HG02623 (cell line): ENCODE measurements around the gene PPP4R3A.
"Not testable (repeated sequence)": the region's sequence is repeated elsewhere in the genome, so short reads cannot be mapped to it uniquely, and the experiment has no call there.

Experiments used
- ATAC-seq: cut with Tn5 transposase; IDR thresholded peaks from one replicate; pipeline ENCODE4 v1.9.1; 2021; ENCODE audit warnings: moderate library complexity; ENCODE audit not compliant: unreplicated experiment

Gene PPP4R3A

DNA sequence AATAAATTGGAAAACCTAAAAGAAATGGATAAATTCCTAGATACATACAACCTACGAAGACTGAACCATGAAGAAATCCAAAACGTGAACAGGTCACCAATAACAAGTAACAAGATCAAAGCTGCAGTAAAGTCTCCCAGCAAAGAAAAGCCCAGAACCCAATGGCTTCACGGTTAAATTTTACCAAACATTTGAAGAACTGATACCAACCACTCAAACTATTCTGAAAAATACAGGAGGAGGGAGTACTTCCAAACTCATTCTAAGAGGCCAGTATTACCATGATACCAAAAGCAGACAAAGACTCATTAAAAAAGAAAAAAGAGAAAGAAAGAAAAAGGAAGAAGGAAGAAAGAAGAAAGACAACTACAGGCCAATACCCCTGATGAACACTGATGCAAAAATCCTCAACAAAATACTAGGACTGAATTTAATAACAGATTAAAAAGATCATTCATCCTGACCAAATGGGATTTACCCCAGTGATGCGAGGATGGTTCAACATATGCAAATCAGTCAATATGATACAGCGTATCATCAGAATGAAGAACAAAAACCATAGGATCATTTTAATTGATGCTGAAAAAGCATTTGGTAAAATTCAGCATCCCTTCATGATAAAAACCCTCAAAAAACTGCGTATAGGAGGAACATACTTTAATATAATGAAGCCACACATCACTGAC lies 65.6 kb downstream of the PPP4R3A start:
- ATAC-seq: no peak

DNA sequence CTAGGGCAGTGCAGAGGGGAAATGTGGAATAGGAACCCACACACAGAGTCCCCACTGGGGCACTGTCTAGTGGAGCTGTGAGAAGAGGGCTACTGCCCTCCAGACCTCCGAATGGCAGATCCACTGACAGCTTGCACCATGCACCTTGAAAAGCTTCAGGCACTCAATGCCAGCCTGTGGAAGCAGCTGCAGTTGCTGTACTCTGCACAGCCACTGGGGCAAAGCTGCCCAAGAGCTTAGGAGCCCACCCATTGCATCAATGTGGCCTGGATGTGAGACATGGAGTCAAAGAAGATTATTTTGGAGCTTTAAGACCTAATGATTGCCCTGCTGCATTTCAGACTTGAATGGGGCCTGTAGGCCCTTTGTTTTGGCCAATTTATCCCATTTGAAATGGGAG lies 70.8 kb downstream of the PPP4R3A start:
- ATAC-seq: no peak

DNA sequence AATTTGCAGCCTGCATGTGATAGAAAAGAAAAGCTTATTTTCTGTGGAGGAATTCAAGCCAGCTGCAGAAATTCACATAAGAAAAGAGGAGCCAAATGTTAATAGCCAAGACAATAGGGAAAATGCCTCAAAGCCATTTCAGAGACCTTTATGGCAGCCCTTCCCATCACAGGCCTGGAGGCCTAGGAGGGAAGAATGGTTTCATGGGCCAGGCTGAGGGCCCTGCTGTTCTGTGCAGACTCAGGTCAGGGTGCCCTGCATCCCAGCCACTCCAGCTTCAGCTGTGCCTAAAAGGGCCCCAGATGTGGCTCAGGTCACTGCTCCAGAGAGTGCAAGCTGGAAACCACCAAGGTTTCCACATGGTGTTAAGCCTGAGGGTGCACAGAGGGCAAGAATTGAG lies 71.3 kb downstream of the PPP4R3A start:
- ATAC-seq: no peak

- ATAC-seq: not testable (repeated sequence)
Observed at GRCh38 chr14:91436266-91436665, 73.8 kb downstream of the PPP4R3A start.

DNA sequence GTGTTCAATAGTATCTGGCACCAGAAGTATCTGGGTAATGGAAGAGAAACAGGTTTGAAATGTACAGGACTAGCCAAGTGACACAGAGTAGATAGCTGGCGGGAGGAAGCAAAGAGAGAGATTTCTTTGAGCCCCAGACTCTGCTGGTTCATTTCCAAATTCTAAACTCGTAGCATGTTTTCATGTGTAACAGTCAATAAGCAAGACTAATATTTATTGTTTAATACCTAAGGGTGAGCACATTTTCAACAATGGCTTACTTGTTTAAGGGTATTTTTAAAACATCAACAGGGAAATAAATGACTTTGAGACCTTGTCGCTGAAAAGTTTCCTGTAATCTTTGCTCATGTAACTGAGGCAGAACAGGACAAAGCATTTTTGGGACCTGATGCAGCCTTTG lies 80.7 kb downstream of the PPP4R3A start:
- no peak for ATAC-seq

DNA sequence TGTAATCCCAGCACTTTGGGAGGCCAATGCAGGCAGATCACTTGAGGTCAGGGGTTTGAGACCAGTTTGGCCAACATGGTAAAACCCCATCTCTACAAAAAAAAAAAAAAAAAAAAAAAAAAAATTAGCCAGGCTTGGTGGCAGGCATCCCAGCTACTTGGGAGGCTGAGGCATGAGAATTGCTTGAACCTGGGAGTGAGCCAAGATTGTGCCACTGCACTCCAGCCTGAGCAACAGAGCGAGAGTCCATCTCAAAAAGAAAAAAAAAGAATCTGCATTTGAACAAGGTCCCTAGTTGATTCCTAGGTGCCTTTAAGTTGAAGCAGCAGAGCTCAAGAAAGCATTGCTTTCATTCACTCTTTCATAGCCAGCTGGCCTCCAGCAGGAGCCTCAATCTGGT lies 81.2 kb downstream of the PPP4R3A start:
- ATAC-seq: not testable (repeated sequence)

DNA sequence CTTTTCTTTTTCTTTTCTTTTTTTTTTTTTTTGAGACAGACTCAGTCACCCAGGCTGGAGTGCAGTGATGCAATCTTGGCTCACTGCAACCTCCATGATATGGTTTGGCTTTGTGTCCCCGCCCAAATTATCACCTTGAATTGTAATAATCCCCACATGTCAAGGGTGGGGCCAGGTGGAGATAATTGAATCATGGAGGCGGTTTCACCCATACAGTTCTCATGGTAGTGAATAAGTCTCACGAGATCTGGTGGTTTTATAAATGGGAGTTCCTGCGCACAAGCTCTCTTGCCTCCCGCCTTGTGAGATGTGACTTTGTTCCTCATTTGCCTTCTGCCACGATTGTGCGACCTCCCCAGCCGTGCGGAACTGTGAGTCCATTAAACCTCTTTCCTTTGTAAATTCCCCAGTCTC lies 84.6 kb downstream of the PPP4R3A start:
- not testable (repeated sequence) for ATAC-seq

DNA sequence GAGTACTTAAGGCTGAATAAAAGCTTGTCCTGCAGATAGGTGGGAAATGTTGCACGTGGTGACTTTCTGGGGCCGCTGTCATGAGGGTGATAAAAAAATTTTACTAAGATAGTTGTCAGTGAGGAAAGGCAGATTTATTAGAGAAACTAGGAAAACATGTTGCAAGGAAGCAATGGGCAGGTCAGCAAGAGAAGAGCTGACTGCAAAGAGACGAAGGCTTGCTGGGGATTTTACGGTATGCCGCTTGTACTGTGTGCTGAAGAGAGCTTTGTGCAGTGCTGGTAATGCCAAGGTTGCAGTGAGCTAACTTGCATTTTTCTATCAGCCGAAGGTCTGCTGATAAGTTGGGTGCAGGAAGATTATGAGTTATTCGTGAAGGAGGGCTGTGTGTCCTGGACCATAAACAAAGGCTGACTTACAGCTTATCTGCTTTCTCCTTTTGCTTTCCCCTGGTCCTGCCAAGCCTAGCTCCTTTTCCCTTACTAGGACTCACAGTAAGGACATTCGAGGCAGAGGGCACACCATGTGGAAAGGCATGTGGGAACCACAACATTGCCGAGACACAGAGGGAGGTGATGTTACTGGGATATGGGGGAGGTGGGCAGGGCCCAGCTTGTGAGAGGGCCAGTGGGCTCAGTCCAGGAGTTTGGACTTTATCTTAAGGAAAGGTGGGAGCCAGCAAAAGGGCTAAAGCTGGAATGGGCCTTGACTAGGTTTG lies 85.1 kb downstream of the PPP4R3A start:
- no peak for ATAC-seq

GRCh38 chr14:91420686-91421085 lies 89.4 kb downstream of the PPP4R3A start:
- no peak for ATAC-seq

GRCh38 chr14:91419451-91419850 lies 90.7 kb downstream of the PPP4R3A start:
- ATAC-seq: no peak

DNA sequence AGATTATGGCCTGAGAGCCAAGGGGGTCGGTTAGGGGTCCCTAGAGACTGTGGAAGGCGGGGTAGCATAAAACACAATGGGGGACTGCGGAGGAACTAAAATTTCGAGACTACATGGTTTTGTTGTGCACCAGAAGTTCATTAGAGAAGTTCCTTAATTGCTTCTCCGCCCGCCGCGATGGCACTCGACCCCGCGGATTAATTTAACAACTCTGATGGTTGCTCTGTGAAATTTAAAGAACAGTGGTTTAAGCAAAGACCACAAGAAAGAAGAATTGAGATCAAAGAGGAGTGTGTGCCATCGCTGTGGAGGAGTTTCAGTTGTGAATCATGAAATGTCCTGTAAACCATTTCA lies 91.1 kb downstream of the PPP4R3A start:
- no peak for ATAC-seq

DNA sequence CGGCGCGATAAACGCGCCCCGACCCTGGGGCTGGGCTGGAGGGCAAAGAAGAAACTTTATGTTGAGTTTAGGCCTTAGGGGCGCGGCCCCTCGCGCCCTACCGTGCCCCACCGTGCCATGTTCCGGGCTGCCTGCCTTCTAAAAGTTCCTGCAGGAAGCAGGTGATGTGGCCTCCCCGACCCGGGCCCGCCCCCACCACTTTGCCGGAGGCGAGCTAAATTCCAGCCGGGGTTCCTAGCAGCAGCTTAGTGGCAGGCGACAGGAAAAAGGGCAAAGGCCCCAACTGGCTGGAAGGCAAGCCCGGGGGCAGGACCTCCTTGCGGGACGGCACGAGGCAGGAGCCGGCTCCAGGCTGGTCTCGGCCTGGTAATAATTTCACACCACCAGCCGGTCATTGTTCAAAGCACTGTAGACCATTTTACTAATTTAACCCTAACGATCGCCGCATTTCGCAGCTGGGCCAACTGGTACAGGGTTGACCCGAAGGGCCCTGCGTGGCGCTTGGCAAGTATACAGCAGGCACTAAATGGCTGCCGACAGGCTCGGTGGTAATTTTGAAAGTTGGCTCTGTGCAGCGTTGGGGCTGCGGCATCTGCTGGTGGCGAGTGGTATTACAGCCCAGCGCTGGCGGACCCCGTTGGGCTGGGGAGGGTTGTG lies 91.6 kb downstream of the PPP4R3A start:
- ATAC-seq: no peak

- peak; percentile 29 for ATAC-seq
Observed at GRCh38 chr14:91417983-91418386, 92.1 kb downstream of the PPP4R3A start.

- peak; percentile 48 for ATAC-seq
Observed at GRCh38 chr14:91417120-91417982, 92.8 kb downstream of the PPP4R3A start, which contains the start of gene CCDC88C. TSS of gene CCDC88C (minus strand) at chr14:91417820. CDS start at chr14:91417690, 130 bp downstream.

DNA sequence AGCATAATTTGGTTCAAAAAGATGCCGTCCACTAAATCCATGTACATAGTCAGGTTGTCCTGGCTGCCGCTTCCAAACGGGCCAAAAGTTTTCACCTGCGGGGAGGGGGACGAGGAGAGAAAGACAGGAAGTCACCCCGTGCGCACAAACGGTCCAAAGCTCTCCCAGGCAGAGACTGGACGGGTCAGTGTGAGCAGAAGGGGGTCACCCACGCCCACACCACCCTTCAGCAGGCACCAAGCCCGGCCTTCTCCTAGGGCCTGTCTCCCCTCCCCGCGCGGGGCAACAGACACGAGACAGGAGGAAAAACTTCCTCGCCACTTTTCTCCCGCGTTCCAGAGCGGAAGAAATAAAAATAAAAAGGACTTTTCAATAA lies 93.4 kb downstream of the PPP4R3A start:
- ATAC-seq: no peak

- peak; percentile 42 for ATAC-seq
Observed at GRCh38 chr14:91415794-91416743, 94.0 kb downstream of the PPP4R3A start.

DNA sequence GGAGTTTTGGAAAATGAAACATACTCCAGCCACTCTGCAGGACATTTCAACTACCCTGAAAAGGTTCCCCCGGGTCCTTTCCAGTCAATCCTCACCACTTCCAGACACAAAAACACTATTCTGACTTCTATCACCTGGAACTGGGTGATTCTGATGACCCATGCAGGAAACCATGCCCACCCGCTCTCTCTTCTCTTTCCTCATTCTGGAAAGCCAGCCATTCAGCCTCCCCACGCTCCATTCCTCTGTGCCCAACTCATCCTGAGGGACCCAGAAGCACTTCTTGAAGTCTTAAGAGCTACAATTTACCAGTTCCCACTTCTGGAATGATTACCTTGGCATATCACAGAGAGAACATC lies 95.7 kb downstream of the PPP4R3A start:
- ATAC-seq: no peak

GRCh38 chr14:91413547-91414474 lies 96.3 kb downstream of the PPP4R3A start:
- no peak for ATAC-seq

- no peak for ATAC-seq
Observed at GRCh38 chr14:91412939-91413338, 97.2 kb downstream of the PPP4R3A start.
